ENCODE results near the gene IP6K1.
"Not testable (repeated sequence)": the region's sequence is repeated elsewhere in the genome, so short reads cannot be mapped to it uniquely, and the experiment has no call there.

Gene IP6K1

DNA sequence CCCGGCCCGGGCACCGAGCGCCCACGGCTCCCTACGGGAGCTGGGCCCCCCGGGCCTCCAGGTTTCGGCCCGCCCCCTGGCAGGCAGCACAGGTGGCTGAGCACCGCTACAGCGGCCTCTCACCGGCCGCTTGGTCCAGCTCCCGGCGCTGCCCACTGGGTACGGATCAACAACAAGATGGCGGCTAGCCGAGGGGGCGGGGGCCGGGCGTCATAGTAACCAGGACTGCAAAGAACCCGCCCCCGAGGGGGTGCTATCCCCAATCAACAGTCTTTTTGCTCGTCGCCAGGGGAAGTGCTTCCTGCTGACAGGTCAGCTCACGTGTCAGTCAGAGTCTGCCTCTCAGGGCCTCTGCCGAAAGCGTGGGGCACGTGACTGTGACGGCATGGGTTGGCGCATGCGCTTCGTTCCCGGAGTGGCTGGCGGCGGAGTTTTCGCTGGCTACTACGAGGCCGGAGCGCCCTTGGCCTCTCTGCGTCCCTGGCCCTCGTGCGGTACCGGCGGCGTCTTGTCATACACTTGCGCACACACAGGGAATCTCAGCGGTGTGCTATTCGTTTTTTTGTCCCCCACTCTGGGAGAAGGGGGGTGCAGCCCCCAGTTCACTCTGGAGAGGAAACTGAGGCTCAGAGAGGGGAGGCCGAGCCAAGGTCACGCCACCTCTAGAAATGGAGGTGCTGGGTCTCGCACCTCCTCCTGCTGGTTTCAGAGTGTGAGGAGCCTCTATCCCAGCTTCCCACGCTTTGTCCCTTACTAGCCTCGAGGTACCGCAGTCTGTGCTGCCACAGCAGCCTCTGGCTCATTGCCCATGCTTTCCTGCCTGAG lies at the start of gene IP6K1:
IP6K1 (minus strand) TSS at position 186 of the 825 bp plus-strand sequence. CDS start 38,502 bp downstream, outside the sequence.
- H3K27ac ChIP-seq, result peak within 1 kb of the TSS; percentile 68 to 99 (median 94)
- peak within 1 kb of the TSS; percentile 57 to 99 (median 85) for H3K4me3 ChIP-seq

DNA sequence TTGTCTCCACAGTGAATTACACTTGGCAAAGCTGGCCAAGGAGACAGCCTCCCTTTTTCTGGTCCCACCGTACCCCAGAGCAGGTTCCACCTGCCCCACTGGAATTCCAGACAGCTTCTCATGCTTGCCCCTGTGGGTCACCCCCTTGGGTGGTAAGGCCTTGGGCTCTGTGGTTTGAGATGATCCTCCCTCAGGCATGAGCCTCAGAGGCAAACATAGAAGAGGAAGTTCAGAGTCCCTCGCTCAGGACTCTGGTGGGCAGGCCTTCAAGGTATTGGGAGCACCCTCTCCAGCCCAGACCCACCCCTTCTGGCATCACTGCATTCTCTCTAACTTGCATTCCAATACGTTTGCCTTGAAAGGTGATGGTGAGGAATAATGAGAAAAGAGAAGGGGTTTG lies 45.0 kb upstream of the IP6K1 start:
- H3K27ac ChIP-seq, result no peak overlapping the region
- no peak overlapping the region for H3K4me3 ChIP-seq

DNA sequence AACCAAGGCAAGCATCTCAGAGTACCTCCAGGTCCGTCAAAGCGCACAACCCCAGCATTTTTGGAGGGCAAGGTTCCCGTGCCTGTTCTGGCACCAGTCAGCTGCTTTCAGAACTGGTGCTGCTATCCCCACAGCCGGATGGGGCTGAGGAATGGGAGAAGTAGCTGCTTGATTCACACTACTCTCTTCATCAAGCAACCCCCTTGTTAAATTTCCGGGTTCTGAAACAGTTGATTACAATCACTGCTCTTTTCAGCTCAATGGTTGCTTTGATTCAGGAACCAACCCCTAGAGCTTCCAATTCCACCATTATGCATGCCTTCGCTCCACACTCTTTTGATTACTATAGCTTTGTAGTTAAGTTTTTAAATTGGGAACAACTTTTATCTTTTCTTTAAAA lies 39.7 kb upstream of the IP6K1 start:
- H3K4me3 ChIP-seq, result no peak overlapping the region
- H3K27ac ChIP-seq, result no peak overlapping the region

DNA sequence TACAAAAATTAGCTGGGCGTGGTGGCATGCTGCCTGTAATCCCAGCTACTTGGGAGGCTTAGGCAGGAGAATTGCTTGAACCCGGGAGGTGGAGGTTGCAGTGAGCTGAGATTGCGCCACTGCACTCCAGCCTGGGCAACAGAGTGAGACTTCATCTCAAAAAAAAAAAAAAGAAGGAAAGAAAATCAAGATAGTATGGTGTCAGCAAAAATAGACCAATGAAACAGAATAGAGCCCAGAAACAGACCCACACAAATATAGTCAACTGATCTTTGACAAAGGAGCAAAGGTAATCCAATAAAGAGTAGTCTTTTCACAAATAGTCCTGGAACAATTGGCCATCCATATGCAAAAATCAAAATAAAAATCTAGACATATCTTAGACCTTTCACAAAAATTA lies 36.8 kb upstream of the IP6K1 start:
- not testable (repeated sequence) for H3K4me3 ChIP-seq, H3K27ac ChIP-seq

DNA sequence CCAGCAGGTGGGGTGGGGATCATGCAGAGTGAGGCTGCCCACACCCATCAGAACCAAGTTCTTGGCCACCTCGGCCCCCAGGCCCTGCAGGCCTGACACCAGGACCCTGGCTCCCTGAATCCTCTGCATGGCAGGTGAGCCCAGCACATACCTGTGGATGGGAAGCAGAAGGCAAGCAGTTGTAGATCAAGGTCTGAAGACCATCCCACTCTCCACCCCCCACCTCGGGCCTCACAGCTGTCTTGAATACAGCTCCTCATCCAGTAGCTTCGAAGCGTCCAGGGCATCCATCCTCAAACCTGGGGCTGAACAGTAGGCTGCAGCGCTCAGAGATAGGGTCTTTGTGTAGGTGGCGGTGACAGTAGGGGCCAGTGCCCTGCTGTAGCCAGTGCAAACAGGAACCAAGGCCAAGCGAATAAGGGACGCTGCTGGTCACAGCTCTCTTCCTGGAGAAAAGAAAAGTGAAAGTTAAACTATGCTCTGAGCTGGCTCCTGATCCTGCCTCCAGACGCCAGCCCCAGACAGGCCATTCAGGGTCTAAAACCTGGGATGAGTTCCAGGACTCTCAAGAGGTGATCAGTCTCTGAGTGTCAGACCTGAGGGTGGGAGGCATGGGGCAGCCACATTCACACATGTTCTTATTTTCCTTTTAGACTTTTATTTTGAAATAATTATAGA lies 27.3 kb upstream of the IP6K1 start, which contains the start of gene UBA7:
UBA7 (minus strand) TSS at position 457 of the 678 bp plus-strand sequence; CDS start at position 291, 166 bp downstream.
- H3K4me3 ChIP-seq, result peak within 1 kb of the TSS; percentile 23 to 52 (median 40)

DNA sequence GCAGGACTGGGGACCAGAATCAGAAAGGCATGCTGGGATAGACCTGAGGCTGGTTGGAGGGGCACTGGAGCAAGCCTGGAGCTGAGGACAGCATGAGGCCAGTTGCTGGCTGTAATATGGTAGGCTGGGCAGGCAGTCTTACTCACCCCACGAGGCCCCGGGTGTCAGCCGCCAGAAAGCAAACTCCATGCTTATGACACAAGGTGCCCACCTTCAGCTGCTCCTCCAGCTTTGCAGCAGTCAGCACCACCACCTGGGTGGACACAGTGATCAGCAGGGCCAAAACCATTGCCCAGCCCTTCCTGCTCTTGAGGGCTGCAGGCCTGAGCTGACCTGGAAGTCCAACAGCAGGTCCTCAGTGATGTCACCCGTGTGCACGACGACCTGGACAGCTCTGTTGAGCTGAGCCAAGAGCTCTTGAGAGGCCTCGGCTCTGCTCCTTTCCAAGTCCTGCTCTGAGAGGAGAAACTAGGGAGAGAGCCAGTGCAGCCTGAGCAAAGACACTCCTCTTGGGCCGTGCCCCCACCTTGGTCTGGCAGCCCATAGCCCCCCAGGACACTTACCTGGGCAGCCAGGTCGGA lies 26.7 kb upstream of the IP6K1 start:
- Histone ChIP-seq H3K4me3 (peak overlapping the region; percentile 23 to 52 (median 40)), H3K27ac (peak overlapping the region in 20 of 21 experiments; percentile 65 to 93 (median 80))

More for the DNA sequence above, 27.3 kb upstream of the IP6K1 start, which contains the start of gene UBA7:
- peak within 1 kb of the TSS in 20 of 21 experiments; percentile 65 to 93 (median 80) for H3K27ac ChIP-seq

DNA sequence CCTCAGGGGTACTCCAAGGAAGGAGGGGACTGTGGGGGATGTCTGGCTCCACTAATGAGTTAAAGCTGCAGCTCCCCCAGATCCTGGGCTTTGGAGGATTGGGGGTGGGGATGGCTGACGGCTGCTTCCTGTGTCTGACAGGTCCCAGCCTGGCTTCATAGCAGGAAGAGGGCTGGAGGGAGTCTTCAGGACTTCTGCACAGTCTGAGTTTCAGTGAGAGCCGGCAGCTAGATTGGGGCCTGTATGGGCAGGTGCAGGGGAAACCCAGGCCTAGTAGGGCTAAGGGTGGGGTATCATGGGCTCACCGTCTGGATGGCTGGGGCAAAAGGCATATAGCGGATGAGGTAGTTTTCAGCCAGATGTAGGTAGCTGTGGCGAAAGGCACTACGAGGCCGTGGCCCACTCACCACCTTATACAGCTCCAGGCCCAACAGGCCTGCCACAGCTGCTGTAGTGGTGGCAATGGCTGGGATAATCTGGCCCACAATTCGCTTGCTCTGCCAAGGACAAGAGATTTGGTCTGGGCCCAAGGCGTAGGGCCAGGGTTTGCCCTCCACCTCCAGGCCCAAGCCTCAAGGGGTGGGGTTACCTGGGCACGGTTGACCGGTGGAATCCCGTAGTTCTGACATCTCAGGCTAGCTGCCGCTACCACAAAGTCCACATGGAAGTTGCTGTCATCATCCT lies 21.2 kb upstream of the IP6K1 start:
- H3K27ac ChIP-seq, result peak overlapping the region in 18 of 21 experiments; percentile 4 to 97 (median 73)
- H3K4me3 ChIP-seq, result no peak overlapping the region

DNA sequence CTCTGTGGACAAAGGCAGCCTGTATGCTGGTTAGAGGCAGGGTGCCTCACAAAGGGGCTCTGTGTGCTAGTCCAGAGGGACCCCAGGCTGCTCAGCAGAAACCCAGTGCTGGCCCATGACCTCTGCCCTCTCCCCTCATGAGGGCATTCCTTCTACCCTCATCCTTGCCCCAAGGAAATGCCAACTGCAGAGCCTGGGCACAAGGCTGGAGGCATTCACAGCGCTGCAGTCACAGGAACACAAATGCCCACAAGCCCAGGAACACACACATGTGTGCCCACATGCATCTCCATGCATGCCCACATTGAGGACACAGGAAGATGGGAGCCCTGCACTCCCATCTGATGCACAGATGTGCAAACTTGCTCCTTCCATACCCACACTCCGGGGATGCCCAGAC lies 20.5 kb upstream of the IP6K1 start:
- Histone ChIP-seq H3K27ac (peak overlapping the region in 18 of 21 experiments; percentile 53 to 97 (median 88)), H3K4me3 (no peak overlapping the region)

DNA sequence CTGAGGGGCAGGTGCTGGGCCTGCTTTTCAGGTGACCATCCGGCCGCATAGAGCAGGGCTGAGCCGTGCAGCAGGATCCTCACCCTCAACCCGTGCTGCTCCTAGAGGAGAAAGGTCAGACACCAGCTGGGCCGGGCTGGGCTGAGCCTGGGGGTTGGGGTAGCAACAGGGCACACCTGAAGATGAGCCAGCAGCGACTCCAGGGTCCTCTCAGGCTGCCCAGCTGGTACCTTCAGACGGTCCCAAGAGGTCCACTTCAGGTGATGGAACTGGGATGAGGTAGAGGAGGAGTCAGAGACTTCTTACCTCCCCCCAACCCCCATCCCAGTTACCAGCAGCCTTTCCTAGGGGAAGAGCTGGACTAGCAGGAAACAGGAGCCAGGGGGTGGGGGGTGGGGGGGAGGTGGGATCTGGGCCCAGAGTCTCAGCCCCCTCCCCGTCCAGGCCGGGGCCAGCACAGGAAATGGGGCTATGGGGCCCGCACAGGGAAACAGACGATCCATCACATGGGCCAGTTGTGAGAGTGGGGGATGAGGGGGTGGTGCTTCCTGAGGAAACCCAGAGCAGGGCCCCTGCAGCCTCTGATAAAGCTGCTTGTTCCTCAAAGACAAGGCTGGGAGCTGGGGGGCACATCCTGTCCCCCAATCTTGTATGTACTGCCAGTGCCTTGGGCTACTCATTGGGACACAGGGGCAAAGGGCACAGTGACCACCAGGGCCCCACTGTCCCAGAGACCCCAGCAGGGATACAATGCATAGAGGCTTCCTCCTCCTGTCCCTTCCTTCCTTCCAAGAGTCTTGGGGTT lies 19.8 kb upstream of the IP6K1 start:
- Histone ChIP-seq H3K4me3 (no peak overlapping the region), H3K27ac (peak overlapping the region in 20 of 21 experiments; percentile 60 to 97 (median 88))

DNA sequence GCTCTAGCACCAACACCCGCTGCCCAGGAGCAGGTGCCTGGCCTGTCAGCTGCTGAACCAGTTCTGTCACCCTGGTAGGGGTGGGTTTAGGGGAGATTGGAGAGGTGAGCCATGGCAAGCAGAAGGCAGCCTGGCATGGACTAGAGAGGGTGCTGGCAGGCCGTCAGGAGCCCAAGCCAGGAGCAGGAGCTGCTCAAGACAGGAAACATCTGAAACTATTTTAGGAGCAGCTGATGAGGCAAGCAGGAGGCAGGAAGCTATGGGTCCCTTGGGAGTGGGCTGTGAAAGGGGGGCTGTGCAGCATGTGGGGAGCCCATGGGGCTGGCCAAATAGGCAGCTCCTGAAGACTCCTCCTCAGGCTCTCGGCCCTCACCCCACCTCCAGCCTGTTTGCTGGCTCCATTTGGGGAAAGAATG lies 19.0 kb upstream of the IP6K1 start:
- peak overlapping the region in 20 of 21 experiments; percentile 60 to 97 (median 88) for H3K27ac ChIP-seq
- no peak overlapping the region for H3K4me3 ChIP-seq

DNA sequence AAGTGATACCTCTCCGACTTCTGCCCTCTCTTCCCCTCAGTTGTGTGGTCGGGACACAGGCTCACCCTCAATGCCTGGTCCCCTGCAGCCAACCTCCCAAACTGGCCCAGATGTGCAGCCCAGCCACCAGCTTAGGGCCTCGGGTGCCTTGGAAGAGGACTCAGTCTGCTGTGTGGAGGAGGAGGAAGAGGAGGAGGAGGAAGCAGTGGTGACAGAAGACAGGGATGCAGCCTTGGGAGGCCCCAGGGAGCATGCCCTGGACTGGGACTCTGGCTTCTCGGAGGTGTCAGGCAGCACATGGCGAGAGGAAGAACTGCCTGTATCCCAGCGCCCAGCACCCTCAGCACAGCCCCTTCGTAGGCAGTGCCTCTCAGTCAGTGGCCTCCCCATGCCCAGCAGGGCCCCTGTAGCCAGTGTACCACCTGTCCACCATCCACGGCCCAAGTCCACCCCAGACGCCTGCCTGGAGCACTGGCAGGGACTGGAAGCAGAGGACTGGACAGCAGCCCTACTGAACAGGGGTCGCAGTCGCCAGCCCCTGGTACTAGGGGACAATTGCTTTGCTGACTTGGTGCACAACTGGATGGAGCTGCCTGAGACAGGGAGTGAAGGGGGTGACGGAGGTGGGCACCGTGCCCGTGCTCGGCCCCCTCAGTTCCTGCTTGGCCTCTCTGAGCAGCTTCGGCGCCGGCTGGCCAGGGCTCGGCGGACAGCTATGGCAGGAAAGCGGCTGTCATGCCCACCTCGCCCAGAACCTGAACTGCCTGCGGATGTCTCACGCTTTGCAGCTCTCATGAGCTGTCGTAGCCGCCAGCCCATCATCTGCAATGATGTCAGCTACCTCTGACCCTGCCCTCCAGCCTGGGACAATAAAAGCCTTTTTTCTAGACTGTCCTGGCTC lies 18.0 kb upstream of the IP6K1 start:
- H3K4me3 ChIP-seq, result peak overlapping the region; percentile 55 to 92 (median 84)
- H3K27ac ChIP-seq, result peak overlapping the region in 20 of 21 experiments; percentile 68 to 97 (median 89)

DNA sequence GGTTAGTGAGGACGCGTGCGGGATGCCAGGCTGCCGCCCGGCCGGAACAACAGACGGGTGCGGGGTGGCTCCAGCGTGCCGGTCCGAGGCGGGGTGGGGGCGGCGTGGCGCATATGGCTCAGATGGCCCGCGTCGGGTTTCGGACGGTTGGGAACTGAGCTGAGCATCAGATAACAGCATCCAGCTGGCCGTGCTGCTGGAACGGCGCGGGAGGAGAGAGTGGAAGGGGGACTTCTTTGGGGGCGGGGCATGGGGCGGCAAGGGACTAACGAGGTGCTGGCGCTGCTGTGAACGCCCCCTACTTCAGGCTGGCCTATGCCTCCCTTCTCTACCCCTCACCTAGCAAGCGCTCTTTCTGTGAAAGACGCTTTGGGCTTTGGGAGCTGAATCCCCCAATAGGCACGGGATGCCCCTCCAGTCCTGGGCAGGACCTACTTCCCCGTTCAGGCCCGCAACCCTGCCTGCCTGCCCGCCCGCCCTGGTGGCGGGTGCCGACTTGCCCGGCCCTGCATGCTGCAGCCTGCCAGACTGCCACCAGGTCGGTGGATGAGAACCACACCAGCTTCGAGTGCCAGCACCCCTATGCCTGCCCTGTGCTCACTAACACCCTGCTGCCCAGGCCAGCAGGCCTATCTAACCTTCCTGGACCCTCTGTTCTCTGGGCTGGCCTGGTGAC lies 17.3 kb upstream of the IP6K1 start:
- peak overlapping the region; percentile 34 to 97 (median 89) for H3K27ac ChIP-seq
- H3K4me3 ChIP-seq, result peak overlapping the region; percentile 55 to 92 (median 84)

DNA sequence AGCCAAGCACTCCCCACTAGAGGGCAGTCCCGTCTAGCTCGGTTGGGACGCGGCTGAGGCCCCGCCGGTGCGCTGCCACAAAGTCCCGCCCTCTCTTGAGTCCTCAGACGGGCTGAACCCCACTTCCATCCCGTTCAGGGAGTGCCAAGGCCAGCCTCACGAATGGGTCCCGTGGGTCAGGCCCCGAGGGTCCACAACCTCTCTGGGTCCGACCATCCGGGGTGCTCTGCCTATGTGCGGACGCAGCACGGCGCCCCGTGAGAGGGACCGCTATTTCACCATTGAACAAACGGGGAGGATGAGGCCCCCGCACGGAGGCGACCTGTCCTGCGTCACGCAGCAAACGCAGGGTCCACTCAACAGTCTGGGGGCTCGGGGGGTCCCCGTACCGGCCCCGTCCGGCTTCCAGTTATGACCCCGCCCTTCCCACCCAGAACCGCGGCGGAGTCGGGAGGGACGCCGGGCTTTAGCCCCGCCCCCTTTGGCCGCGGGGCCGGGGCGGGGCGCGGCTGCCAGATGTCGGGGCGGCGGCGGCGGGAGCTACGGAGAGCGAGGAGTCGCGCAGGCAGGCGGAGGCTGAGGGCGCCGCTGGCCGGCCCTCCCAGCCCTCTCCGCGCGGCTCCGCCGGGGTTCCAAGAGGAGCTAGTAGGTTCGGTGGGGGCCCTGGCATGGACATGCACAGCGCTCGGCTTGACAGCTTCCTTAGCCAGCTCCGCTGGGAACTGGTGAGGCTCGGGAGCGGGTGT lies 16.6 kb upstream of the IP6K1 start, which contains the start of gene INKA1:
INKA1 (plus strand) TSS at position 543 of the 746 bp plus-strand sequence; CDS start at position 675, 132 bp downstream.
- H3K4me3 ChIP-seq, result peak within 1 kb of the TSS; percentile 55 to 92 (median 84)
- H3K27ac ChIP-seq, result peak within 1 kb of the TSS; percentile 34 to 97 (median 89)

DNA sequence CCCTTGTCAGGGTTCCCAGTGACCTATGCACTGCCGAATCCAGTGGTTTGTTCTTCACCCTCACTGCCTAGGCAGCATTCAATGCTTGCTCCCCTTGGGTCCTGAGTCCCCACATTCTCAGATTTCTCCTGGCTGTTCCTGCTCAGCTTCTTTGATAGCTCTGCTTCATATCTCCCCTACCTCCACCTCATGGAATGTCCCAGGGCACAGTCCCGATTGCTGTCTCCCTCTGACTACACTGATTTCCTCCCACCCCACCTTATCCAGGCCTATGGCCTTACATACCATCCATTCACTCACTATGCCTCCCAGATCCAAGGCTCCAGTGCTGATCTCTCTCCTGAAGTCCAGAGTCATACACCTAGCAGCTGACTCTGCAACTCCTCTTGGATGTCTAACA lies 14.8 kb upstream of the IP6K1 start:
- no peak overlapping the region for H3K27ac ChIP-seq
- no peak overlapping the region for H3K4me3 ChIP-seq

DNA sequence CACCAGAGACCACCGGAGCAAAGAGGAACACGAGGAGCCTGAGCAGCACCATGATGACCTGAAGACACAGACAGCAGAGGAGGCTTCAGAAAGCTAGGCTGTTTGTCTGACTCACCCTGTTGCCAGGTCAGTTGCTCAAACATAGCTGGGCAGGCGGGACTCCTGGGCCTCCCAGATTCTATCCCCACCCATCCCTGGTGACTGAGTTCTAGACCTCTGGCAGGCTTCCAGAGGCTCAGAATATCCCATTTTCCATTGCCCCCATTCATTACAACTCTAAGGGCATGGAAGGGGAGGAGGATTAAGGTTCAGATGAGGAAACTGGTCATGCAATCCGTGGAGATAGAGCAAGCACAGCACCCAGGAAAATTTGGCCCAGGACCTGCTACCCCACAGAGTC lies 13.4 kb upstream of the IP6K1 start, which contains the start of gene CDHR4:
CDHR4 (minus strand) TSS at position 113 of the 400 bp plus-strand sequence; CDS start at position 52, 61 bp downstream.
- H3K27ac ChIP-seq, result peak within 1 kb of the TSS in 3 of 21 experiments; percentile 12 to 65 (median 25)
- H3K4me3 ChIP-seq, result no peak within 1 kb of the TSS

DNA sequence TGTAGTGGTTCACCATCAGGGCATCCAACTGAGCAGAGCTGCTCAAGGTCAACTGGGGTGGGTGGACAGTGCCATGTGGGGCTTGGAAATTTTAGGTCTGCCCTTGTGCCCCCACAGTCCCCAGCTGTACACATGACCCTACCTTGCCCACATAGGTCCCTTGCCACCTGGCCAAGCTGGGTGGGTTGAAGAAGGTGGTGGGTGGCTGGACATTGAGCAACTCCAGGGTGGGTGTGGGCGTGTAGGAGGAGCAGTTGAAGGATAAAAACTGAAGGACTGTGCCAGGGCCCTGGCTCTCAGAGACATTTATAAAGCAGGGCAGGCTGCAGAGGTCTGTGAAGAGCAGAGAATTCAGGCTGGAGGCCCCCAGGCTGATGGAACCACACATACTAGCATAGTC lies 12.8 kb upstream of the IP6K1 start:
- Histone ChIP-seq H3K4me3 (no peak overlapping the region), H3K27ac (peak overlapping the region in 3 of 21 experiments; percentile 12 to 65 (median 25))
